GM18519 (cell line): ENCODE results near the gene SNX4.

Source experiments
- ATAC-seq: cut with Tn5 transposase; IDR thresholded peaks from one replicate; pipeline ENCODE4 v1.9.1; 2021; ENCODE audit warnings: mild to moderate bottlenecking, moderate library complexity; ENCODE audit not compliant: unreplicated experiment, low FRiP score

SNX4 gene

GRCh38 chr3:125470671-125471070 lies 49.3 kb downstream of the SNX4 start:
- ATAC-seq: no peak

- no peak for ATAC-seq
These were observed 57.2 kb downstream of the SNX4 start for GRCh38 chr3:125462722-125463299.

GRCh38 chr3:125461896-125462295 lies 58.1 kb downstream of the SNX4 start:
- ATAC-seq: no peak

GRCh38 chr3:125460233-125460632 lies 59.8 kb downstream of the SNX4 start:
- no peak for ATAC-seq

- no peak for ATAC-seq
These were observed 76.1 kb downstream of the SNX4 start for GRCh38 chr3:125443923-125444322.

GRCh38 chr3:125442506-125442905 lies 77.5 kb downstream of the SNX4 start:
- no peak for ATAC-seq

GRCh38 chr3:125440970-125441369 lies 79.0 kb downstream of the SNX4 start:
- ATAC-seq: no peak

- ATAC-seq: no peak
These were observed 79.4 kb downstream of the SNX4 start for GRCh38 chr3:125440559-125440955.

GRCh38 chr3:125437631-125438435 lies 82.2 kb downstream of the SNX4 start:
- ATAC-seq: no peak

- ATAC-seq: no peak
These were observed 83.1 kb downstream of the SNX4 start for GRCh38 chr3:125436921-125437320.

- ATAC-seq: no peak
These were observed 84.8 kb downstream of the SNX4 start for GRCh38 chr3:125435231-125435630.

GRCh38 chr3:125434582-125435011 lies 85.4 kb downstream of the SNX4 start:
- ATAC-seq: no peak

- ATAC-seq: no peak
These were observed 86.4 kb downstream of the SNX4 start for GRCh38 chr3:125433611-125434041.

GRCh38 chr3:125433091-125433534 lies 86.9 kb downstream of the SNX4 start:
- ATAC-seq: no peak

- ATAC-seq: no peak
These were observed 87.9 kb downstream of the SNX4 start for GRCh38 chr3:125431912-125432790.

- ATAC-seq: no peak
These were observed 88.6 kb downstream of the SNX4 start for GRCh38 chr3:125431391-125431790.

GRCh38 chr3:125428216-125428830 lies 91.7 kb downstream of the SNX4 start:
- ATAC-seq: no peak

GRCh38 chr3:125418306-125418705 lies 101.7 kb downstream of the SNX4 start:
- no peak for ATAC-seq

- no peak for ATAC-seq
These were observed 103.8 kb downstream of the SNX4 start for GRCh38 chr3:125416235-125416634.

- no peak for ATAC-seq
These were observed 105.3 kb downstream of the SNX4 start for GRCh38 chr3:125414669-125415068.

- no peak for ATAC-seq
These were observed 109.1 kb downstream of the SNX4 start for GRCh38 chr3:125410922-125411321.
